Natural killer cell (primary cell): Measurements from ENCODE around the gene FOXP1. TPM values are rescaled to one million over a fixed set of nuclear protein-coding genes. Genes with fewer than 3 reads are reported as not detected.

Experiments
- ATAC-seq, 3 donors: fragments of 150-1000 bp in 2 of 3; fragments of 200-7000 bp in 1 of 3; cut with Tn5 transposase; 1 replicate in 1 of 3; 2 replicates in 2 of 3; pipeline ENCODE4 v1.10.0; 2021; ENCODE audit warnings: mild to moderate bottlenecking in 2 of 3, moderate library complexity in 2 of 3
- DNase-seq, 2 donors: peaks; one replicate each; pipeline versions ENCODE4 v3.0.0 to v3.0.0-alpha.2; 2013 to 2021; ENCODE audit warnings: mixed read lengths in 1 of 2
- H3K27ac ChIP-seq: one replicate; pipeline ENCODE4 v1.5.1; 2013; ENCODE audit warnings: mild to moderate bottlenecking, low read length
- H3K27me3 ChIP-seq: one replicate; pipeline ENCODE4 v1.6.1; 2013; ENCODE audit warnings: low read length; ENCODE audit not compliant: control insufficient read depth, insufficient read depth
- H3K36me3 ChIP-seq: one replicate; pipeline ENCODE4 v1.6.1; 2013; ENCODE audit warnings: low read length; ENCODE audit not compliant: control insufficient read depth, insufficient read depth
- H3K4me1 ChIP-seq: one replicate; pipeline ENCODE4 v1.6.1; 2013; ENCODE audit warnings: low read length; ENCODE audit not compliant: control insufficient read depth, insufficient read depth
- H3K4me3 ChIP-seq: one replicate; pipeline ENCODE4 v1.5.1; 2013; ENCODE audit warnings: low read length
- H3K9me3 ChIP-seq: one replicate; pipeline ENCODE4 v1.6.1; 2013; ENCODE audit warnings: low read length; ENCODE audit not compliant: control insufficient read depth, insufficient read depth
- H3K27ac Mint-ChIP-seq, 2 donors: one replicate each; pipeline ENCODE4 v1.8.0; 2022; ENCODE audit warnings: mild to moderate bottlenecking in 2 of 2, mixed read lengths in 2 of 2, moderate library complexity in 1 of 2
- H3K27me3 Mint-ChIP-seq, 2 donors: one replicate each; pipeline ENCODE4 v1.8.0; 2022; ENCODE audit warnings: low read depth in 2 of 2, mixed read lengths in 2 of 2
- H3K36me3 Mint-ChIP-seq: one replicate; pipeline ENCODE4 v1.8.0; 2022; ENCODE audit warnings: mixed read lengths
- H3K4me1 Mint-ChIP-seq, 2 donors: one replicate each; pipeline ENCODE4 v1.8.0; 2022; ENCODE audit warnings: mixed read lengths in 2 of 2
- H3K4me3 Mint-ChIP-seq: one replicate; pipeline ENCODE4 v1.8.0; 2022; ENCODE audit warnings: mild to moderate bottlenecking, moderate library complexity, mixed read lengths
- H3K9me3 Mint-ChIP-seq, 2 donors: one replicate each; pipeline ENCODE4 v1.8.0; 2022; ENCODE audit warnings: mixed read lengths in 2 of 2
- WGBS: methylation state at CpG from one replicate; pipeline ENCODE4 v1.1.7; 2013; ENCODE audit warnings: missing lambda C conversion rate; ENCODE audit not compliant: insufficient coverage; 5-methylcytosine and 5-hydroxymethylcytosine counted together
- intact Hi-C: fragments of 100-400 bp; cut with micrococcal nuclease; formaldehyde crosslinking; loops from one replicate; pipeline ENCODE4 v1.14.2; 2022
- total RNA-seq, 4 donors: library from RNA; stranded (reverse); fragments of 120-200 nt in 1 of 4; gene quantifications; one replicate each; pipeline versions ENCODE4 v1.2.3 to v1.2.4, GENCODE V29; 2013 to 2022
- TF ChIP-seq, protein P1 (sequence below): fragments of 200-600 bp; IDR thresholded peaks from one replicate; pipeline ENCODE4 v1.8.0; 2022; ENCODE audit warnings: antibody characterized with exemption

The FOXP1 gene
- total RNA-seq, 3 donors from 2014 or later (not counting 1 experiment from before 2014, with no cell fraction given), result 166 to 185 (median 166) TPM

DNA sequence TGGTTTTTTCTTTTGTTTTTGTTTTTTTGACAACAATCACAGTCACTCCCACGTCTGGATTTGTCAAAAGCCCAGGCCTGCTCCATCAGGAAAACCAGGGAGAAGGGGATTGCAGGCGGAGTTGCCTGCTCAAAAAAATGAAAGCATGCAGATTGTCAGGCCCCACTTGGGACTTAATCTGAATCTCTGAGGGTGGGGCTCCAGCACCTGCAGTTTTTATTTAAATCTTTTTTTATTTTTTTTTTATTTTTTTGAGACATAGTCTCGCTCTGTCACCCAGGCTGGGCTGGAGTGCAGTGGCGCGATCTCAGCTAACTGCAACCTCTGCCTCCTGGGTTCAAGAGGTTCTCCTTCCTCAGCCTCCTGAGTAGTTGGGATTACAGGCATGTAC, 140.9 kb downstream of the FOXP1 start:
- no peak for ATAC-seq
- WGBS, result 79% methylated on average over 5 of the region's 5 CpGs
- Mint-ChIP-seq H3K4me3 (peak overlapping the region; percentile 65), H3K36me3 (no peaks in the 10 kb centered on the region), H3K27me3 (no peaks in the 10 kb centered on the region), H3K9me3 (no peaks in the 10 kb centered on the region), H3K4me1 (peaks cover 84 to 89% of the 10 kb centered on the region in 2 donors), H3K27ac (peak overlapping the region; percentile 93 to 96)
- Histone ChIP-seq H3K27me3 (no peaks in the 10 kb centered on the region), H3K27ac (peak overlapping the region; percentile 93), H3K9me3 (no peaks in the 10 kb centered on the region), H3K4me1 (peaks cover 94% of the 10 kb centered on the region), H3K4me3 (no peak overlapping the region), H3K36me3 (no peaks in the 10 kb centered on the region)
- TF ChIP-seq, protein P1, sequence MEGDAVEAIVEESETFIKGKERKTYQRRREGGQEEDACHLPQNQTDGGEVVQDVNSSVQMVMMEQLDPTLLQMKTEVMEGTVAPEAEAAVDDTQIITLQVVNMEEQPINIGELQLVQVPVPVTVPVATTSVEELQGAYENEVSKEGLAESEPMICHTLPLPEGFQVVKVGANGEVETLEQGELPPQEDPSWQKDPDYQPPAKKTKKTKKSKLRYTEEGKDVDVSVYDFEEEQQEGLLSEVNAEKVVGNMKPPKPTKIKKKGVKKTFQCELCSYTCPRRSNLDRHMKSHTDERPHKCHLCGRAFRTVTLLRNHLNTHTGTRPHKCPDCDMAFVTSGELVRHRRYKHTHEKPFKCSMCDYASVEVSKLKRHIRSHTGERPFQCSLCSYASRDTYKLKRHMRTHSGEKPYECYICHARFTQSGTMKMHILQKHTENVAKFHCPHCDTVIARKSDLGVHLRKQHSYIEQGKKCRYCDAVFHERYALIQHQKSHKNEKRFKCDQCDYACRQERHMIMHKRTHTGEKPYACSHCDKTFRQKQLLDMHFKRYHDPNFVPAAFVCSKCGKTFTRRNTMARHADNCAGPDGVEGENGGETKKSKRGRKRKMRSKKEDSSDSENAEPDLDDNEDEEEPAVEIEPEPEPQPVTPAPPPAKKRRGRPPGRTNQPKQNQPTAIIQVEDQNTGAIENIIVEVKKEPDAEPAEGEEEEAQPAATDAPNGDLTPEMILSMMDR, result no peak
- intact Hi-C loops, result loop anchor here (5.0 kb wide), 2 partner anchors 50 to 140 kb away; partner anchors contain the start of gene FOXP1
- DNase-seq, result no peak

DNA sequence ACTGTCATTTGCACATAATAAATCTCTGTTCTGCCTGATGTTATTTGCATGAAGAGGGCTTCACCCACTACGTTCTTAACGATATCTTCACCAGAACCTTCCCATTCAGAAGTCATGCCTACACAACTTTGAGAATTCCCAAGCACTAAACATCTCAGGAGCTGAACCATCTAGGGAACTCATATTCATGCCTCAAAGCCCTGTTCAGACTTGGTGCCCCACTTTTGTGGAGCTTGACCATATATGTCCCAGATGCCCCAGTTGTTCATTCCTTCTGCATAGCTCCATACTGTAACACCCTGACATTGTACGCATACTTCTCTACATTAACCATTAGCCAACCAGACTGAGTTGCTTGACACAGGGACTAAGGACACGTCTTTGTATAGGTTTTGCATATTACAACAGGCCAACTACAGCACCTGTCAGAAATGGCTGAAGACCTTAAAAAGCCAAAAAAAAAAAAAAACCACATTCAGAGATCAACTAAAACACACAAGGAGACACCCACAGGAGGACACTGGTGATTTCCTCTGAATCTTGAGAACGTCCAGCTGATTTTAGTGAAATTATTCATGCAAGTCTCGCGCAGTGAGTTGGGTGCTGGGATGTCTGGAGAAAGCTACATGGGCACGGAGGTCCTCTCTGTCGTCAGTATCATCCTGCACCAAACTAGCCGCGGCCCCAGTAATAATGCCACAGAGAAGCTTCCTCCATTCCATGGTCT, 141.4 kb downstream of the FOXP1 start:
- Mint-ChIP-seq H3K4me3 (peak overlapping the region; percentile 65), H3K9me3 (no peaks in the 10 kb centered on the region), H3K27me3 (no peaks in the 10 kb centered on the region), H3K36me3 (no peaks in the 10 kb centered on the region), H3K27ac (peak overlapping the region; percentile 93 to 96), H3K4me1 (peaks cover 89 to 90% of the 10 kb centered on the region in 2 donors)
- no peaks in the 10 kb centered on the region for H3K9me3 ChIP-seq
- intact Hi-C loops, result loop anchor here (5.0 kb wide), 2 partner anchors 50 to 140 kb away; partner anchors contain the start of gene FOXP1
- H3K27me3 ChIP-seq, result no peaks in the 10 kb centered on the region
- ATAC-seq (no peak), DNase-seq (peak in 1 of 2 donors; percentile 38)
- TF ChIP-seq, protein P1, result no peak
- peak overlapping the region; percentile 93 for H3K27ac ChIP-seq
- H3K4me1 ChIP-seq, result peaks cover 95% of the 10 kb centered on the region
- H3K36me3 ChIP-seq, result no peaks in the 10 kb centered on the region
- WGBS, result 57% methylated on average over 9 of the region's 11 CpGs
- H3K4me3 ChIP-seq, result no peak overlapping the region

DNA sequence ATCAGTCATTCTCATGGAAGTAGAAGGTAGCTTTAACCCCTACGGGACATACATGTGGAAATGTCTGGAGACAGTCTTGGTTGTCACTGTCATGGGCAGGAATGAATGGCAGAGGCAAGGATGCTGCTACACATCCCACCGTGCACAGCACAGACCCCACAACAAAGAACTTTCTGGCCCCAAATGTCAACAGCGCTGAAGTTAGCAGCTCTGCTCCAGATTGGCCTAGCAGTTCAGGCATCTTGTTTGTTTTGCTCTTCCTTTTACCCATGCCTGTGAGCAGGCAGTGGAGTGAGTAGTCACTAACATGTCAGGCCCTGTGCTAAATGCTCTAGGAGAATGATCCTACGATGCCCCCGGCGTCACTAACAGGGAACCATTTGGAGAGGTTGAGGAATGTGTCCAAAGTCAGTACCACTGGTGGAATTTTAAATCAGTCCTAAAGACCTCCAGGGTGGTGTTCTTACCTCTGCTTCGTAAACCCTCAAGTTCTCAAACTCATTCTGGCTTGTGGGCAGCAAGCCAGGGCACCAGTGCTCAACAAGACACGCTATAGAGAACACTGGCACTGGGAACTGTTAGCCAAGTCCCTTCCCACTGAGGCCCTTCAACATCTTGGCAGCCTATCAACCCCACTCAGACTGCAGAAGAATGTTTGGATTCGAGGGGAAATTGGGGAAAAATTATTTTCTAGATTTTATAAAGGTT, 142.2 kb downstream of the FOXP1 start:
- Mint-ChIP-seq H3K27ac (peak overlapping the region; percentile 93 to 96), H3K36me3 (no peaks in the 10 kb centered on the region), H3K27me3 (no peaks in the 10 kb centered on the region), H3K4me3 (peak overlapping the region; percentile 65), H3K9me3 (no peaks in the 10 kb centered on the region), H3K4me1 (peaks cover 82 to 88% of the 10 kb centered on the region in 2 donors)
- peak overlapping the region; percentile 93 for H3K27ac ChIP-seq
- TF ChIP-seq, protein P1, result no peak
- ATAC-seq (no peak), DNase-seq (peak in 1 of 2 donors; percentile 49)
- H3K4me3 ChIP-seq, result no peak overlapping the region
- H3K27me3 ChIP-seq, result no peaks in the 10 kb centered on the region
- peaks cover 89% of the 10 kb centered on the region for H3K4me1 ChIP-seq
- intact Hi-C loops, result loop anchor here (5.0 kb wide), 2 partner anchors 51 to 141 kb away; partner anchors contain the start of gene FOXP1
- 66% methylated on average over 8 of the region's 9 CpGs for WGBS
- H3K9me3 ChIP-seq, result no peaks in the 10 kb centered on the region
- no peaks in the 10 kb centered on the region for H3K36me3 ChIP-seq
